ENCODE data around the gene NOTO. TPM values are rescaled to one million over a fixed set of nuclear protein-coding genes. Genes with fewer than 3 reads are reported as not detected.
"Not testable (repeated sequence)": the region's sequence is repeated elsewhere in the genome, so short reads cannot be mapped to it uniquely, and the experiment has no call there.

NOTO gene
- total RNA-seq, 4 donors from 2014 or later: not detected

DNA sequence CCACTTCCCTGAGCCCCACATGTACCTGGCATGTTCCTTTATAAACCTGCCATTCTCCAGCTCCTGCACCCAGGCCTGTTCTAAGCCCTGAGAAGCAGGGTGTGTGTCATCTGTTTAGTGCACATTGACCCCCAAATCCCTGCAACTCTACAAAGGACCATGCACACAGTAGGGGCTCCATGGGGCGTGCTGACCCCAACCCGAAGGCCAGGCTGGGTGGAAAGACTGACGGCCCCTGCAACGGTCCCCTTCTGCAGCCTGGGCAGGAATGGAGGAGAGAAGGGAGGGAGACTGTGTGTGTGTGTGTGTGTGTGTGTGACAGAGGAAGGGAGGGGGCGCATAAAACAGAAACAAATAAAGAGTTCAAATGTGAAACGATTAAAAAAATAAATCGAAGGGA, 32.0 kb upstream of the NOTO start:
- 58 to 72% methylated on average over 7 of the region's 7 CpGs for WGBS, 2 donors
- not testable (repeated sequence) for H3K4me3 ChIP-seq (replicated peaks in 1 of 3); DNase-seq; H3K9me3 ChIP-seq; H3K27me3 ChIP-seq; H3K4me1 ChIP-seq; H3K36me3 ChIP-seq; H3K27ac ChIP-seq
- intact Hi-C loops (cut with DNase I): loop anchor here (10.0 kb wide), 1 partner anchor 276 kb away; no protein-coding TSS in a partner anchor

DNA sequence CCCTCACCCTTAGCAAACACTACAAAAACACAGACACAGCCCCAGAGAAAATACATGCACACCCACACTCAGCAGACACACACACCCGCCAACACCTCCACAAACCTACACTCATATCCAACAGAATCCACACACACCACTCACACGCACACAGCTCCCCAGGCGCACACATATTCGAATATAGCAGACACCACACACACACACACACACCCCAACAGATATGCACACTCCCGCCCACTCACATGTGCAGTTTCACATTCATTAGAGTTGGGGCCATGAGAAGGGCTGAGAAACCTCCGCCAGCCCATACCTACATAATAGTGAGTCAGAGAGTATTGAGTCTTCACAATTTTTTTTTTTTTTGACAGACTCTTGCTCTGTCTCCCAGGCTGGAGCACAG, 29.4 kb upstream of the NOTO start:
- peaks cover 17 to 27% of the 10 kb centered on the region in 2 donors for H3K4me1 ChIP-seq
- no peak for DNase-seq
- H3K27ac ChIP-seq: no peak overlapping the region
- no peak overlapping the region for H3K4me3 ChIP-seq (replicated peaks in 1 of 3)
- intact Hi-C loops (cut with DNase I): loop anchor here (10.0 kb wide), 1 partner anchor 278 kb away; no protein-coding TSS in a partner anchor
- H3K27me3 ChIP-seq: no peaks in the 10 kb centered on the region
- no peaks in the 10 kb centered on the region for H3K9me3 ChIP-seq
- 89 to 90% methylated on average over 6 of the region's 6 CpGs for WGBS, 2 donors
- TF ChIP-seq, protein P1, sequence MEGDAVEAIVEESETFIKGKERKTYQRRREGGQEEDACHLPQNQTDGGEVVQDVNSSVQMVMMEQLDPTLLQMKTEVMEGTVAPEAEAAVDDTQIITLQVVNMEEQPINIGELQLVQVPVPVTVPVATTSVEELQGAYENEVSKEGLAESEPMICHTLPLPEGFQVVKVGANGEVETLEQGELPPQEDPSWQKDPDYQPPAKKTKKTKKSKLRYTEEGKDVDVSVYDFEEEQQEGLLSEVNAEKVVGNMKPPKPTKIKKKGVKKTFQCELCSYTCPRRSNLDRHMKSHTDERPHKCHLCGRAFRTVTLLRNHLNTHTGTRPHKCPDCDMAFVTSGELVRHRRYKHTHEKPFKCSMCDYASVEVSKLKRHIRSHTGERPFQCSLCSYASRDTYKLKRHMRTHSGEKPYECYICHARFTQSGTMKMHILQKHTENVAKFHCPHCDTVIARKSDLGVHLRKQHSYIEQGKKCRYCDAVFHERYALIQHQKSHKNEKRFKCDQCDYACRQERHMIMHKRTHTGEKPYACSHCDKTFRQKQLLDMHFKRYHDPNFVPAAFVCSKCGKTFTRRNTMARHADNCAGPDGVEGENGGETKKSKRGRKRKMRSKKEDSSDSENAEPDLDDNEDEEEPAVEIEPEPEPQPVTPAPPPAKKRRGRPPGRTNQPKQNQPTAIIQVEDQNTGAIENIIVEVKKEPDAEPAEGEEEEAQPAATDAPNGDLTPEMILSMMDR (IDR thresholded peaks at IDR 0.05): no peak
- no peak for TF ChIP-seq POLR2A (IDR thresholded peaks at IDR 0.05)
- H3K36me3 ChIP-seq: no peaks in the 10 kb centered on the region

DNA sequence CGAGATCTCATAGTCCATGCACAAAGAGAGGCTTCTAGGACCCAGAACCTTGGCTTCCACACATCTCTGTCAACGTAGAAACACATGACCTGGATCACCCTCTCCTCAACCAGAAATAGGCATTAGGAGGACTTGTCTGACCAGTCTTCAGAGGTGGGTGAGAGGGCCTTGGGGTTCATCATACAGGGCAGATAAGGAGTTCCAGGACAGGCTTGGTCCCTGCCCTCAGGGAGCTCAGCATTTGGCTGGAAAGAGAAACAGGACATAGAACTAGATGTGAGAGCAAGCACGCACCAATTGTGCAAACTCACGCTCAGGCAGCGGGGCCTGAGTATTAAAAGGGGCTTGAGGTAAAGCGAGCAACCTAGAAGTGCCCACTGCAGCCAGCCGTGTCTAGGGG, 28.6 kb upstream of the NOTO start:
- DNase-seq: no peak
- no peak overlapping the region for H3K4me3 ChIP-seq (replicated peaks in 1 of 3)
- H3K27ac ChIP-seq: no peak overlapping the region
- TF ChIP-seq, protein P1 (IDR thresholded peaks at IDR 0.05): no peak
- no peak for TF ChIP-seq POLR2A (IDR thresholded peaks at IDR 0.05)
- H3K4me1 ChIP-seq: peaks cover 17 to 27% of the 10 kb centered on the region in 2 donors
- no peaks in the 10 kb centered on the region for H3K36me3 ChIP-seq
- WGBS, 2 donors: 91 to 94% methylated on average over 7 of the region's 7 CpGs
- intact Hi-C loops (cut with DNase I): loop anchor here (10.0 kb wide), 1 partner anchor 279 kb away; no protein-coding TSS in a partner anchor
- no peaks in the 10 kb centered on the region for H3K27me3 ChIP-seq
- no peaks in the 10 kb centered on the region for H3K9me3 ChIP-seq

DNA sequence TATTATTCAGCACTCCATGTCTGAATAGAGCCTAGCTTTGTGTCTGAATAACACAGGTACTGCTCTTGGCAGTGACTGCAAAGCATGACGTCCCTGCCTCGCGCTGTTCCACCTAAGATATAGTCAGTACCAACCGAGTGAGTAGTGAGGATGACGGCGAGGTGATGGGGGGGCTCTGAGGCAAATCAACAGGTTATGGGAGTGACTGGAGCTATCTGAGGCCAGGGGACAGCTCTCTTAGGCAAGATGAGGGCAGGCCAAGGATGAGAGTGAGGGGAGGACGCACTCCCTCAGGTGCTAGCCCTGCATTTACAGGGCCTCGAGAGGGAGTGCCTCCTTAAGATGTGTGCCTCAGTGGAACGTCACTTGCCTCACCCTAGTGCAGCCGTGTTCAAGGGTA, 28.1 kb upstream of the NOTO start:
- Histone ChIP-seq H3K27ac (no peak overlapping the region), H3K27me3 (no peaks in the 10 kb centered on the region), H3K36me3 (no peaks in the 10 kb centered on the region), H3K9me3 (no peaks in the 10 kb centered on the region), H3K4me3 (replicated peaks in 1 of 3) (no peak overlapping the region), H3K4me1 (peaks cover 17 to 27% of the 10 kb centered on the region in 2 donors)
- intact Hi-C loops (cut with DNase I): loop anchor here (10.0 kb wide), 1 partner anchor 279 kb away; no protein-coding TSS in a partner anchor
- WGBS, 2 donors: 96 to 98% methylated on average over 8 to 10 of the region's 10 CpGs
- DNase-seq: no peak
- TF ChIP-seq, protein P1 (IDR thresholded peaks at IDR 0.05): no peak
- no peak for TF ChIP-seq POLR2A (IDR thresholded peaks at IDR 0.05)

DNA sequence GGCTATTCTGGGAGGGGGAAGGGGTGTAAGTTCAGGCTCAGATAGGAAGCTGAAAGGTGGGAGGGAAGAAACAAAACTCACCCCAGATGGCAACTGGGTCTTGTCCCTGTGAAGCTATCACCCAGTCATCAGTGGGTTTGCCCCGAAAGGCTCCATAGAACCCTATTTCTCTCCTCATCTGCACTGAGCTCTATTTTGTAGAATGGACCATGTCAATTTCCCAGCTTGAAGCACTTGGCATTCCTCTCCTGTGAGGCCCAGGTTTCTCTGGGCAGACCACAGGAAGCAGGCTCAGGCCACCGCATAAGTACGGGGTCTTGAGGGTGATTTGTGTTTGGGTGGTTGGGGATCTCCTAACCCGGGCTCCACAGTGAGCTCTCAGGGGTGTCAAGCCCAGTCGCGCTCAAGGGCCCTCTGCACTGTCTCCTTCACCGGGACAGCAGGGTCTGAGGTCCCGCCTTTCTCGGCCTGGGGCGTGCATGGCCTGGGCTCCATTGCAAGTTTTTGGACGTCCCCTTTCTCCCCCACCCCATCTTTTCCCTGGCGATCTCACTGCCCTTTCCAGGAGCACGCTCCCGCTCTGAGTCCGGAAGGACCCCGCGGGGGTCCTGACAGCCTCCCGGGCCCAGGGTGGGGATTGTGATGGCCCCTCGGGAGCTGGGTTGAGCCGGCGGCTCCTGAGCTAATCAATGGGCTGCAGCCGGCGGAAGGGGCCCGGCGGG, 27.3 kb upstream of the NOTO start:
- Histone ChIP-seq H3K27me3 (no peaks in the 10 kb centered on the region), H3K4me1 (peaks cover 17 to 27% of the 10 kb centered on the region in 2 donors), H3K9me3 (no peaks in the 10 kb centered on the region), H3K36me3 (no peaks in the 10 kb centered on the region), H3K4me3 (replicated peaks in 1 of 3) (peak overlapping the region in 1 of 3 donors; percentile 47), H3K27ac (no peak overlapping the region)
- WGBS, 2 donors: 19 to 29% methylated on average over 16 to 21 of the region's 25 CpGs
- peak in 1 of 2 donors; percentile 8 for DNase-seq
- TF ChIP-seq POLR2A (IDR thresholded peaks at IDR 0.05): no peak
- TF ChIP-seq, protein P1 (IDR thresholded peaks at IDR 0.05): no peak
- intact Hi-C loops (cut with DNase I): loop anchor here (5.0 to 10.0 kb wide), 2 partner anchors 93 to 280 kb away; no protein-coding TSS in a partner anchor
